GM21576 (cell line): ENCODE results near the gene GMDS.

Experiments used
- ATAC-seq: cut with Tn5 transposase; IDR thresholded peaks from one replicate; pipeline ENCODE4 v1.9.1; 2021; ENCODE audit warnings: mild to moderate bottlenecking, moderate library complexity; ENCODE audit not compliant: unreplicated experiment

The GMDS gene

DNA sequence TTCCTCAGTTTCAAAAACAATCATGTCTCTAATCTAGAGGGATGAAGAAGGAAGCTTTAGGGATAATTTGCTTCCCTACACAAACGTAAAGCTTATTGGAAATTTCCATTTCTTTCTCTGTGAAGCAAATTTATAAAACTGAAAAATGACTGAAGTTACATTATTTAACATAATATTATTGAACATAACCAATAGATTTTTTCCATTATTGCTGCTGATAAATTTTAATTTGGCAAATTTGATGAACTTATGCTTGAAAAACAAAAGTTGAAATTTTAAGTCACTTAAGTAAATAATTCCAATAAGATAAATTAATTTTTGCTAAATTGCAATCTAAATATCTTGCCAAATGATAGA, 140.9 kb downstream of the GMDS start:
- ATAC-seq: no peak

DNA sequence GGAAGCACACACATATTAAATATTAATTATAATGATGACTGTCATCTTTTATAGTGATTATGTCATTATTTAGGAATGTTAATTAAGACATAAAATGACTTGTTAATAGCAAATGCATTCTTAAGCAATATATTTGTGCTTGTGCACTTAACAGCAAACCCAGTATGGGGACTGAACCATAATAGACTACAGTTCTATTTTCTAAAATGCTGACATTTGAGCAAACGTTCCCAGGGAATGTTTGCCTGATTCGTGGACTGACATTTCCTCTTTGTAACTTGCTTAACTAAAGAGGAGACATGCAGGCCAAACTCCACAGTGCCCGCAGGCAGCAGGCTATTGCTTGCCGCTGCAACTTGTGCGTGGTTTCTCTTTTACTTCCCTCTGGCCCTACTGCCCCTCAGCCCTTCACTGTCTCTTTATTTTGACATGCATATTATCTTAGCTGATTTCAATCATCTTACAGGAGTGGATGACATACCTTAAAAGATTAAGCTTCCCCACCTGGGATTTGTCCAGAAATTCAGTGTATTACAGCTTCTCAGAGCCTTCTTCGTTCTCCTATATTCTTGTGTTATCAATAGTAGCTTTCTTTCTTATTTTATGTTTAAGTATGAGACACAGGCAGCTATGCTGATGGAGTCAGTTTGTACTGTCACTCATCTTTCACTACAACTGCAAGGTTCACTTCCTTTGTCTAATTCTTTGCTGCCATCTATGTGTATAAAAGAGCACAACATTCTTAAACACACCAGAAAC, 141.5 kb downstream of the GMDS start:
- ATAC-seq: no peak

- no peak for ATAC-seq
Observed at GRCh38 chr6:2102966-2103365, 142.4 kb downstream of the GMDS start.

DNA sequence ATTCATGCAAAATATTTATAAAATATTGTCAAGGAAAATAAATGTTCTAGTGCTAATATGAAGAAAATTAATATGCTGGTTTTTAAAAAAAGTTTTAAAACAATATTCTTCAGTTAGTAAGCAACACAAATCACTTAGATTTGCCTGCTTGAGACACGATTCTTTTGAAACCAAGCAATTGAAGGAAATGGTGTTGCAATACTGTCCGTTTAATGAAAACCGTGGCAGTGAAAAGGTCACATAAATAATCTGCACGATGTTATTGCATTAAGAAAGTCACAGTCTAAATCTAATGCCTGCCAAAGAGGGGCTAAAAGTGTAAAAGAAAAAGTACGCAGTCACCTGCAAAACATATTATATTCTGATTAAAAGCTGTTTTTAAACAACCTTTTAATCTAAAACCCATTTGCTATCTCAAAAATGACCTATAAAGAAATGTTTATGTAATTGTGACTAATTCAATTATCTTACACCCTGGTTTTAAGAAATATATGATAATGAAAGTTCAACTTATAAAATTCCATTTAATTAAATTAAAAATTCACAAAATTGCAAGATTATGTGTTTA, 143.0 kb downstream of the GMDS start:
- ATAC-seq: no peak

DNA sequence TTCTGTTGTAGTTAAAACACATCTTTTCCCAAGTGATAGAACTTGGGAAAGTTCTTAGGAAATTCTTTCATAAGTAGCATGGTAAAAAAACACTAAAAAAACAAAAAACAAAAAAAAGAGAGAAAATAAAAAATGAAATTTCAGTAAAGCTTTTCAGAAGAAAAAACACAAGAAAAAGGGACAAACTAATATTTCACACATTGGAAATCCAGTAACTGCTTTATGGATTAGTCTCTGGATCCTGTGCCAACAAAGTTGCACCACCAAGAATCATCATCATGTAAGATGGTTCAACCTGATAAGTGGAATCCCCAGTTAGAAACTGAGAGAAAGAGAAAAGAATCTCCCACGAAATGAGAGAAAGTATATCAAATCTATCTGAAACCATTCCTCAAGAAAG, 144.2 kb downstream of the GMDS start:
- no peak for ATAC-seq

GRCh38 chr6:2099870-2100269, 145.5 kb downstream of the GMDS start:
- ATAC-seq: no peak

DNA sequence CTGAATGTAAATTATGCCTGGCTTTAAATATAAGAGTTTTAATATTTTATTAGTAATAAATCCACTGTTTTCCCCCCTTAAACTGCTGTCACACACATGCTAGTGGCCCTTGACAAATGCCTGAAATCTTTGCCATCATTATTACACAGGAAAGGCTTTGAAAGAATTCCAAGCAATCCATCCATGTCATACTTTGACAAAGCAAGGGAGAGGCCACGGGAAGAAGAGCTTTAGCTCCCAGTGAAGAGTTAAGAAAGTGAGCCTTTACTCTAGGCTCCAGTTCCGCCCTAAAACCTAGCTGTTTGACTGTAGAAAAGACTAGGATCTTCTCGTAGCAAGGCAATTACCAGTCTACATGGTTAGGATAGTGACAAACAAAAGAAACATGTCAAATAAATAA, 147.9 kb downstream of the GMDS start:
- ATAC-seq: no peak

- ATAC-seq: no peak
Observed at GRCh38 chr6:2094642-2095041, 150.8 kb downstream of the GMDS start.

DNA sequence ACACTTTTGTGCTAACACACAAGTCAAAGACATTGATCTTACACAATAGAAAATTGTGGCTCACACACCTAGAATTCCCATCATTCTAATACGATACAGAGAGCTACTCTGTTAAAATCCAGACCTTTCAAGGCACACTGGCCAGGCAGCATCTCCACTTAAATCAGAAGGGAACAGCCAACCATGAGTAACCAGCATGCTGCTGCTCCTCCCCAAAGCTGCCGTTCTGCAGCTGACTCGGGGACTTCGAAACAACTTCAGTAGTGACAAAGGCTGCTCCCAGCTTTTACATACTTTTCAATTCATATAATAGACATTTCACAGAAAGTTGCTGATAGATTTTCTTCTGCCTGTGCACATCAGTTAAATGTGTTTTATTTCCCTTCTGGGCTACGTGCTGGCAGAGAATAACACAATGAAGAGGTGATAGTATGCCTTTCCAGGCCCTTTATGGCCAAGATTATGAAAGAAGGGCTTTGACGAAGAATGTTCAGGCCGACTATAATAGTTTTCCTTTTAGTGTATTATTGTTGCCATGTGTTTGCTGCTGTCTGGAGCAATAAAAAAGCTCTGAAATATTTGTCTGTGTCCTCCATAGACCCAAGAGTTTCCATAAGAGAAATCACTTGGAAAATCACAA, 159.0 kb downstream of the GMDS start:
- no peak for ATAC-seq

- ATAC-seq: no peak
Observed at GRCh38 chr6:2085657-2086056, 159.7 kb downstream of the GMDS start.

DNA sequence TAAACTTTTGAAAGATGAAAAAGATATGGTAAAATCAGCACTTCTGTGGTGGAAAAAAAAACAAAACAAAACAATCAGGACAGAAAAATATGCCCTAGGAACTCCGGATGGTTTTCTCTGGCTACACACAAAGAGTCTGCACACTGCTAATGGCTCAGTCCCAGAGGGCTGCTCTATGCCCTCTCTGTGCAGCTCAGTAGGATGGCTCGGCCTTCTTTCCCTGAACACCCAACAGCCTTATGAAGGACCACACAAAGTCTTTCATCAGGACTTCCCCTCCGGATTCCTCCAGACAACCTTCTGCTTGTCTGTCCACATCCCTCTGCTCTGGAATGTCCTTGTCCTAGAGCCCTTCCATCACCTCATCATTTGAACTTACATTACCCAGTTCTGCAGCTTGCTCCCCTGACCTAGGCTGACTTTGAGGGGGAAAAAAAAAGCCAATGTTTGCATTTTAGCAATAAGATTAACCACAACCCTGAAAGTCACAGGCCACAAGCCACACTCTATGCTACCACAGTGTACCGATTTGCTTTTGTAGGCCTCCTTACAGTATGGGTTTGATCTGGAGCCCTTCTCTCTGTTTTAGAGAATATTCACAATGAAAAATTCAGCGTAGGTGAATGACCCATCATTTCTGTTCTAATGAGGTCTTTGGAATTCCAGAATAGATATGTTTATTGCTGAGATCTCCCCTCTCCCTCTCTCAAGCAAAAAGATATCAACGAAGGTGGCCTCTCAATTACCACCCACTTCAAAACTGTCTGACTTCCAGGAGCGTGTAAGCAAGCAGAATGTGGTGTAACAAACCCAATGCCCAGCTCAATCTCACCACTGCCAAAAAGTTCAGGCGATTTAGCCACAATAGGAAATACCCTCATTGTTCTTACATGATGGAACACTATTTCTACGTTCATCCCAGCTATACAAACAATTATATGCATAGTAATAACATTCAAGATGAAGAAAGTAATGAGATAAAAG, 164.0 kb downstream of the GMDS start:
- no peak for ATAC-seq

- no peak for ATAC-seq
Observed at GRCh38 chr6:2078888-2079287, 166.5 kb downstream of the GMDS start.

DNA sequence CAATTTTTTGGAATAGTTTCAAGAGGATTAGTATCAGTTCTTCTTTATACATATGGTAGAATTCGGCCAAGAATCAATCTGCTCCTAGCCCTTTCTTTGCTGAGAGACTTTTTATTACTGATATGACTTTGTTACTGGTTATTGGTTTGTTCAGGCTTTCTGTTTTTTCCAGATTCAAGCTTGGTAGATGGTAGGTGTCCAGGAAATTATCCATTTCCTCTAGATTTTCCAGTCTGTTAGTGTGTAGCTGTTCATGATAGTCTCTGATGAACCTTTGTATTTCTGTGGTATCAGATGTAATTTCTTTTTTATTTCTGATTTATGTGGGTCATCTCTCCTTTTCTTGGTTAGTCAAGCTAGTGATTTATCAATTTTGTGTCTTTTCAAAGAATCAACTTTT, 167.6 kb downstream of the GMDS start:
- ATAC-seq: no peak

DNA sequence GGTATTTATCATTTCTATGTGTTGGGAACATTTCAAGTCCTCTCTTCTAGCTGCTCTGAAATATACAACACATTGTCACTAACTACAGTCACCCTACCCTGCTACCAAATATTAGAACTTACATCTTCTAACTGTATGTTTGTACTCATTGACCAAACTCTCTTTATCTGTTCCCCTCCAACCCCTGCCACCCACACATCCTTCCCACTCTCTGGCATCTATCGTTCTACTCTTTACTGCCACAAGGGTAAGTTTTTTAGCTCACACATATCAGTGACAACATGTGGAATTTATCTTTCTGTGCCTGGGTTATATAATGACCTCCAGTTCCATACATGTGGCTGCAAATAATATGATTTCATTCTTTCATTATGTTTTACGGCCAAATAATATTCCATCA, 171.9 kb downstream of the GMDS start:
- ATAC-seq: no peak

- no peak for ATAC-seq
Observed at GRCh38 chr6:2072453-2072852, 173.0 kb downstream of the GMDS start.

- no peak for ATAC-seq
Observed at GRCh38 chr6:2063547-2063946, 181.9 kb downstream of the GMDS start.

GRCh38 chr6:2061880-2062279, 183.5 kb downstream of the GMDS start:
- ATAC-seq: no peak

DNA sequence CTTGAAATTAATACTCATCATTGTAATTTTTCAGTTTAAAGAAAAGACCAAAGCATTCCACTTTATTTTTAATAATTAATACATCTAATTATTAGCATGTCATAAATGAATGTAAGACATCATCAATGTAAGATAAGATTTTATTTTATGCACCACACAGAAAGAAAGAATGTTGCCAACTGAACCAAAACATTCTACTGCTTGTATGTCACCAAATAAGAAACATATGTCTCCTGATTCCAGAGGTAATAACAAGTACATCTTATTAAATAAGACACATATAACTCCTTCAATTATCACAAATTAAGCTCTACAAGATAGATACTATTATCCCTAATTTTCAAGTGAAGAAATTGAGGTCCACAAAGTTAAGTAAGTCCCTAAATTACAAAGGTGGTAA, 189.5 kb downstream of the GMDS start:
- ATAC-seq: no peak

GRCh38 chr6:2055143-2055542, 190.3 kb downstream of the GMDS start:
- ATAC-seq: no peak

GRCh38 chr6:2054516-2055067, 190.8 kb downstream of the GMDS start:
- ATAC-seq: no peak

- no peak for ATAC-seq
Observed at GRCh38 chr6:2053691-2054090, 191.7 kb downstream of the GMDS start.
